C1 segment of cervical spinal cord (tissue), 14 donors: ENCODE measurements around the gene FREM1.

Experiments used
- DNase-seq, 14 donors: peaks; one replicate each; lab custom pipeline; 2025; lab: John Stamatoyannopoulos, UW

The FREM1 gene

GRCh38 chr9:14814249-14814628, 96.0 kb downstream of the FREM1 start:
- no peak for DNase-seq

GRCh38 chr9:14813336-14814248, 96.6 kb downstream of the FREM1 start:
- no peak for DNase-seq

DNA sequence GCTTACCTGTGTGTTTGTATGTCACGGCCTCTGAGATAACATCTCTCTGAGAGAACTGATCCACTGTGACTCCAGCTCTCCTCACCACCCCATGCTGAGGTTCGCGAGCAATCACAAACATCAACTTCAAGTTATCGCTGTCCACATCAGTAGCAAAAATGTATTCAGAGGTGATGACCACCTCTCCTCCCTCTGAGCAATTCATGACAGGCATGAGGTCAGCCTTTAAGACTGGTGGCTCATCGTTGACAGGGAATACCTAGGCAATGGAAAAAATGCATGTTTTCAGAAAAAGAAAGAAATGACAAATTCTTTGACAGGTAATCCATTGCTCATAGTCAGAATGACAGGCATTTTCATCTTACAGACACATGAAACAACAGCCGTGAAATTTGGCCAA, 97.4 kb downstream of the FREM1 start:
- DNase-seq: no peak

GRCh38 chr9:14811844-14812243, 98.4 kb downstream of the FREM1 start:
- no peak for DNase-seq

- no peak for DNase-seq
Measured at GRCh38 chr9:14806941-14807520, 103.2 kb downstream of the FREM1 start.

DNA sequence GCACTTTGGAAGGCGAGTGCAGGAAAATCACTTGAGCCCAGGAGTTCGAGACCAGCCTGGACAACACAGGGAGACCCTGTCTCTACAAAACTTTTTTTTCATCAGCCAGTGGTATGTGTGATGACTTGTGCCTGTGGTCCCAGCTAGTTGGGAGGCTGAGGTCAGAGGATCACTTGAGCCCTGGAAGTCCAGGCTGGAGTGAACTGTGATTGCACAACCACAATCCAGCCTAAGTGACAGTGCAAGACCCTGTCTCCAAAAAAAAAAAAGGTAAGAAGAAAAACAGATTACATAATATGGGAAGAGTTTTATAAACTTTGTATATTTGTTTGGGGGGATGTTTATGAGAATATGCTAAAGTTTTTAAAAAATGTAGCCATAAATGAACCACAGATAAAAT, 111.2 kb downstream of the FREM1 start:
- no peak for DNase-seq

DNA sequence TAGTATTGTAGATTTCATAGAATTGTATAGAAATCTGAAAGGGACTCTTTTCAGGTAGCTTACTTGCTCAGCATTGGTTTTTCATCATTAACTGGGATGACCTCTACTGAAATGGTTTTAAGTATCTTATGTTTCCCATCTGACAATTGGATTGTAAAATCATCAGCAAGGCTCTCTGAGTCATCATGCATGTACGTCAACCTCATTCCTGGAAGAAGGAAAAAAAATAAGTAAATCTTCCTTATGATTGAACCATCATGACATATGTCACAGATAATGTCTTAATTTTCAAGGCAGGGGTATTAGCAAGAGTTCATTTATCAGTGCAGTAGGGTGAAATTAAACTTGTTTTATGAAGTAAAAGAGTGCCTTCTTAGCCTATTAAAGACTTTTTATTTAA, 112.8 kb downstream of the FREM1 start:
- DNase-seq: no peak

DNA sequence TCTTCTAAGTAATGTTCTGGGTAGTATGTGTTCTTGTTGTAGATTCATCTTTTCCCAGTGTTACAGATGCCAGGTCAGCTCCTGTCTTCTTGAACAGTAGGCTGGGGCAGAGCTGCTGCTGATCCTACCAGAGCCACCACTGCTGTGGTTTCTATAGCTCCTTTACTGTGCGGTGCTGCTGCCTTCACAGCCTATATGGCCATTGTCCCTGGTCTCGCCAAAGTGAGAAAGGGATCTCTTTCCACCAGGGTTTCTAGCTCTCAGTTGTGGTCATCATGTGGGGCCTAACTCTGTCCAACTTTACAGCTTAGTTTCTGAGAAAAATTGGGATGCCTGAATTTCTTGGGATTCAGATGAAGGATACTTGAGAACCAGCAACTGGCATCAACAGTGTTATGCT, 116.8 kb downstream of the FREM1 start:
- no peak for DNase-seq

DNA sequence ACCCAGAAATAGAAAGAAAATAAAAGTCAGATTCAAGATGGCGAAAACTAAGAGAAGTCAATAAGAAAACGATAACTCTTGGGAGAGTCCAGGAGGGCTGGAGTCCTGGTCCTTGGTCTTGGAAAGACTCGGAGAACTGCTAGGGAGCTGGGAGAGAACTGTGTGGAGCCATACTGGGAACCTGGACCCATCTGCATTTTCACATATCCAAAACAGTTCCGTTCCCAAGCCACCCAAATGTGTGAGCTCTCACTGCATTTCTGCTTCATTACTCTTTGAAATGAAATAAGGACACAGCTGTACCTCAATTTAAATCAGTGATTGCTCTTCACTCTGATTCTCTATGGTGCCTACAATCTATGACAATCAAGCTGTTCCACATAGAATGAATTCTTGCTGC, 119.6 kb downstream of the FREM1 start:
- DNase-seq: no peak

- DNase-seq: no peak
Measured at GRCh38 chr9:14788846-14789245, 121.4 kb downstream of the FREM1 start.

- DNase-seq: no peak
Measured at GRCh38 chr9:14783358-14783757, 126.9 kb downstream of the FREM1 start.

GRCh38 chr9:14782286-14783051, 127.8 kb downstream of the FREM1 start:
- no peak for DNase-seq

DNA sequence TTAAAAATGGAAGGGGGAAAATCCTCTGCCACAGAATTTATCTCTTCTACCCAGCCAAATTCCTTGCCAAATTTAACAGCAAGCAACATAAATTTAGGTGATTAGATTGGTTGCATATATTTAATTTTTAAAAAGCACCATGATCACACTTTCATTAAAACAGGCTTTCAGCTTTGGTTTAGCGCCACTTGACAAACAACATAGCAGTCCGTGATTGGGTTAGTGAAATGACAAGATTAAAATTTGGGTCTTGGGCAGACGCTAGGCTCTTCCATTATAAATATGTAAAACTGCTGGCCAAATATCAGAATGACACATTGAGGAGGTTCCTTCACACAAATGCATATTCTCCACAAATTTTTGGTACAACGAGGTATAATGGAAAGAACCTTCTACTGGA, 129.5 kb downstream of the FREM1 start:
- no peak for DNase-seq

DNA sequence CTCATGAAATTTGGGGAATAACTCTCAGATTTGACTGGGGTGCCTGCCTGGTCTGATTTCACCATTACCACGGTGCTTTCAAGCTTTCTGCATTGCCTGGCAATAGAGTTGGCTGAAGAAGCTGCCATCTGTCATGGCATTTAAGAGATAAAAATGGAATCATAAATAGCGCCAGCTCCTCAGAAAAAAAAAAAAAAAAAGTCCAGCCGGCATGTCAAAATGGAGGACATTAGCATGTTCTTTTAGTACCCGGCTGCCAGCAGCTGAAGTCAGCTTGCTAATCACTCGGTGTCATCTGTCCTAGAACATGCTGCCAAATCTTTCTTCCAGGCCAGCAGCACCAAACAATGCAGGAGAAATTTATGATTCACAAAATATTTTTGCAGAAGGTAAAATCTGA, 130.0 kb downstream of the FREM1 start:
- peak in 3 of 14 donors; percentile 3 to 96 (median 5) for DNase-seq

DNA sequence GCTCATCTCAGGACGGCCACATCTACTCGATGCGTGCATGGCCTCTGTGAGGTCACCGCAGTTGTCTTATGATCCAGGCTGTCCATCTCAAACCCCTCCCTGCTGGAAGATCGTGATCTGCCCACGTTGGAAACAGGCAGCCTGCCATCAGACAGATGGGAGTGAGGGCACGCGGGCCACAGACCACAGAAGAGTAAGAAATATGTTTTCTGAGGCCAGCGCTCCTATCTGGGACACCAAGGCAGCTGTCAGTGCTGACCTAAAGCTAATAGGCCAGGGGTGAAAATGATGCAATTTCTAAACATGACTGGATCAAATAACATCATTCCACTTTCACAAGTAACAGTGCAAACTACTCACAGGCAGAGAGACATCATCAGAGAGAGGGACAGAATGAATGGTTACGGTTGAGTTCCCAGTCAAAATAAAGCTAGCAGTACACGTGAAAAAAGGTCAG, 130.6 kb downstream of the FREM1 start:
- DNase-seq: peak in 2 of 14 donors; percentile 34 to 92

- DNase-seq: no peak
Measured at GRCh38 chr9:14778565-14778964, 131.7 kb downstream of the FREM1 start.

DNA sequence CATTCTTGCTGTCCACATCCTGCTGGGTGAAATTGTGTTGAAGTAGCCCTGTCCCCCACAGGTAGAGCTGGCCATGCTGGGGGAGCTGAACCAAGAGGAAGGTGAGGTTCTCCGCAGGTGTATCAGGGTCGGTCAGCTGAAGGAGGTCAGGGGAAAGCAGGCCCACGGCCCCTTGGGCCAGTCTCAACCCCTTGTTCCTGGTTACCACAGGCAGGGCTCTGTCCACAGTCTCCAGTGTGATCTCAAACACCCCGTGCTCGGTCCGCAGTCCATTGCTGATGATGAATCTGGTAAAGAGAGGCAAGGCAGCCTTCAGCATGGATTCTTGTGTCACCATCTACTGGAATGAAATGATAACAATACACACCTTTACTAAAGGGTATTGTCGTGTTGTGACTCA, 134.3 kb downstream of the FREM1 start:
- no peak for DNase-seq

DNA sequence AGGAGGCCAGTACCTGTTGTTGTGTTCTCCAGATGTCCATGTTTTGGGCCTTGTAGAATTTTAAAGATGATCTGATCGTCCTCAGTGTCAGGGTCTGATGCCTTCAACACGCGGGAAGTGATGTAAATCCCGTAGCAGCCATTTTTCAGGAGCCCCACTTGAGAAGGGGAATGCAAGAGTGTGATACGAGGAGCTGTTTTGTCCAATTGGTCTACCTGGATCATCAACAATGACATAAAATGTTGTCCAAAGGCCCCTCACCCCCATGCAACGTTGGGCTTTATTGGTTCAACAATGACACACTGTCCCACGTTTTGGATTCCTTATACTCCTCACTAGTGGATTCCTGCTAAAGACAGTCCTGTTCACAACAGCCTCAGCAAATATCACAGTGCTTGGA, 139.6 kb downstream of the FREM1 start:
- DNase-seq: no peak

DNA sequence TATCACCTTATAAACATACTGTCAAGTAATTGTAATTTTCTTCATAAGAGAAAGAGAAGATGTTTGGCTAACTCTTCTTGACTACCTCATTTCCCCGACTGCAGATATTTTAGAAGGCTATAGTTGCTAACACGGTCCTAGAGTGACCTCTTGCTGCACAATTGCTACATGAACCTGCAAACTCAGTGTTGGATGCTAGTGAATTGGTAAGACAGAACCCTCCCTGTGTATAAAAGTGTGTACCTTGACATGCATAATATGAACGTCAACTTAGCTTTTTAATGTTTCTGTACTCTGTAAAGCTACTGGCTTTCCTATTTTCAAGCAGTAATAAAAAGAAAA, 141.0 kb downstream of the FREM1 start:
- peak in 1 of 14 donors; percentile 57 for DNase-seq

DNA sequence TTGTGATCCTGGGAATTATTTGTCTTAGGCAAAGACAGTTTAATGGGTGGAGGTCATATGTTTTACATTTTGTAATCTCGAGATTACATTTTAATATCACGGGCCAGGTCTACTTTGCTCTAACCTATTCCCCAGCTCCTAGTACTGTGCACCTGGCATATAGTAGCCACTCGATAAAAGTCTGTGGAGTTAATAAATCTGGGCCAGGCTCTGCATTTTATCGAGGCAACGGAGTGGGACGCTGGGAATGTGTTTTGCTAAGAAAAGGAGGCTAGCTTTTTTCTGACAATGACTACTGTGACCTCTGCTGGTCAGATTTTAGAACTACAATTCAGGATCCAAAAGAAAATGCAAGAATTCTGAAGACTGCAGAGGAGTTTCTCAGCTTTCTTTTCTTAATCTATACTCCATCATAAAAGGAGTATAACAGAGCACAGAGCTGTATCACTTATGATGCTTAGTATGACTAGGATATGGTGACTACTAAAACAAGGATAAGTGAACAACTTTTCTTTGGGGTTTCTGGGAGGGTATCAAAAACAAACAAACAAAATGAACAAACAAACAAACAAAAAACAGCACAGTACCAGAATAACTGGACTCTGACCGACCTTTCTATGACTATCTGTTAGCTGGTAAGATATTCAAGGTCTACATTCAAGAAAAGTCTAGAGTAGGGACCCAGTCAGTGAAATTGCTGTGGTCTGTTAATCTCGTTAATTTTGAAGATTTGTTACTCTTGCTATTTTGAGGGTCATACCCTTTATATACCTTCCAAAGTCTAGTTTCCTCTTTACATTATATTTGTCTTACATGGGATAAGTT, 141.6 kb downstream of the FREM1 start:
- peak in 2 of 14 donors; percentile 23 to 51 for DNase-seq

DNA sequence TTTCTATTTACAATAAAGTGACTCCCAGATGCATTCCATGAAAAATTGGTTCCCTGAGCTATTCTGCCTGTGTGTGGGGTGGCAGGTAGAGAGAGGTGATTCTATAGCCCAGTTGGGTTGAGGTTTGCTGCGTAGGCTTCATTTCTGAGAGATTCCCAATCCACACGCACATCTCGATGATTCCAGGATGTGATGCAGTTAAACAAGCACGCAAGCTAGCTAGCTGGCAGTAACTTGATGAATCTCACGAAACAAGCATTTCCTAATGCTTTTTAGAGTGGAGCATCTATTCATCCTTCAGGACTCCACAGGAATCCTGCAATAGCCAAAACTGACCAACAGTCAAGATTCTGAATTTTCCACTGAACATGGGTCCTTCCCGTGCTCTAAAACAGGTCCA, 143.9 kb downstream of the FREM1 start:
- DNase-seq: no peak

DNA sequence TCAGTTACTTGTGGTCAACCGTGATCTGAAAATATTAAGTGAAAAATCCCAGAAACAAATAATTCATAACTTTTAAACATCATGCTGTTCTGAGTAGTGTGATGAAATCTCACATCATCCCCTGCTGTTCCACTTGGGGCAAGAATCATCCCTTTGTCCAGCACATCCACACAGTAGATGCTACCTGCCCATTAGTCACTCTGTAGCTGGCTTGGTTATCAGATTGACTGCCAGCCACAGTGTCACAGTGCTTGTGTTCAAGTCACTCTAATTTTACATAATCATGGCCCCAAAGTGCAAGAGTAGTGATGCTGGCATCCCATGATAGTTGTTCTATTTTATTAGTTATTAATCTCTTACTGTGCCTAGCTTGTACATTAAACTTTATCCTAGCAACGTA, 148.6 kb downstream of the FREM1 start:
- no peak for DNase-seq
